IMR-90 (cell line): ENCODE results near the gene BCL2L11. TPM values are rescaled to one million over a fixed set of nuclear protein-coding genes. Genes with fewer than 3 reads are reported as not detected.

Source experiments
- ATAC-seq: fragments of 200-7000 bp; cut with Tn5 transposase; 2 replicates; pipeline ENCODE4 v1.9.1; 2020; ENCODE audit warnings: low read depth, mild to moderate bottlenecking, moderate library complexity
- BruUV-seq: library from RNA; stranded (reverse); fragments of 400-500 nt; replicated peaks from 2 replicates; lab custom pipeline; 2021; lab: Mats Ljungman, UMichigan
- CTCF ChIA-PET: fragments of 300-600 bp; formaldehyde crosslinking; extraction: SDS; loops from one replicate; lab custom pipeline; 2021; ENCODE audit warnings: antibody characterized with exemption; lab: Yijun Ruan, JAX
- POLR2A ChIA-PET: fragments of 300-600 bp; sonication (Branson Sonifier 250); formaldehyde crosslinking; loops from one replicate; lab custom pipeline; 2022; ENCODE audit warnings: antibody characterized with exemption; ENCODE audit not compliant: unreplicated experiment; lab: Charles Lee
- DNase-seq: peaks from one replicate; pipeline ENCODE4 v3.0.0; 2013
- H2AFZ ChIP-seq: replicated peaks from 2 replicates; pipeline ENCODE3; 2013; ENCODE audit warnings: low read length, mild to moderate bottlenecking; ENCODE audit not compliant: poor library complexity
- H2AK5ac ChIP-seq: 2 replicates; pipeline ENCODE4 v1.6.1; 2013; ENCODE audit warnings: low read depth, low read length, inconsistent platforms
- H2AK9ac ChIP-seq: replicated peaks from 2 replicates; pipeline ENCODE3; 2013; ENCODE audit warnings: mild to moderate bottlenecking, low read depth, low read length, moderate library complexity; ENCODE audit not compliant: poor library complexity
- H2BK120ac ChIP-seq: 2 replicates; pipeline ENCODE4 v1.6.1; 2013; ENCODE audit warnings: low read depth, low read length, inconsistent platforms
- H2BK15ac ChIP-seq: 3 replicates; pipeline ENCODE4 v1.6.1; 2013; ENCODE audit warnings: low read depth, low read length, inconsistent platforms
- H2BK20ac ChIP-seq: 2 replicates; pipeline ENCODE4 v1.6.1; 2013; ENCODE audit warnings: low read depth, mild to moderate bottlenecking, inconsistent platforms, low read length, moderate library complexity
- H2BK5ac ChIP-seq: 2 replicates; pipeline ENCODE4 v1.6.1; 2013; ENCODE audit warnings: mild to moderate bottlenecking, low read depth, low read length, inconsistent platforms; ENCODE audit not compliant: poor library complexity, severe bottlenecking
- H3K14ac ChIP-seq: replicated peaks from 2 replicates; pipeline ENCODE4 v1.6.1; 2013; ENCODE audit warnings: low read depth, low read length, inconsistent platforms
- H3K18ac ChIP-seq: 2 replicates; pipeline ENCODE4 v1.6.1; 2013; ENCODE audit warnings: low read depth, low read length, control low read depth
- H3K23ac ChIP-seq: 2 replicates; pipeline ENCODE4 v1.6.1; 2013; ENCODE audit warnings: low read depth, low read length, inconsistent platforms
- H3K27ac ChIP-seq: 2 replicates; pipeline ENCODE4 v1.5.1; 2013; ENCODE audit warnings: mild to moderate bottlenecking, control low read depth, low read length; ENCODE audit not compliant: insufficient read depth
- H3K27me3 ChIP-seq: 2 replicates; pipeline ENCODE4 v1.6.1; 2013; ENCODE audit warnings: low read length; ENCODE audit not compliant: control insufficient read depth, insufficient read depth
- H3K36me3 ChIP-seq: 2 replicates; pipeline ENCODE4 v1.6.1; 2013; ENCODE audit warnings: low read length, mixed read lengths; ENCODE audit not compliant: control insufficient read depth, insufficient read depth
- H3K4ac ChIP-seq: 2 replicates; pipeline ENCODE4 v1.6.1; 2013; ENCODE audit warnings: low read depth, low read length, inconsistent platforms
- H3K4me1 ChIP-seq: 2 replicates; pipeline ENCODE4 v1.6.1; 2013; ENCODE audit warnings: low read length, mixed read lengths; ENCODE audit not compliant: control insufficient read depth, insufficient read depth
- H3K4me2 ChIP-seq: 2 replicates; pipeline ENCODE4 v1.6.1; 2013; ENCODE audit warnings: low read depth, mild to moderate bottlenecking, control low read depth, low read length, moderate library complexity
- H3K4me3 ChIP-seq: 2 replicates; pipeline ENCODE4 v1.5.1; 2013; ENCODE audit warnings: low read depth, mild to moderate bottlenecking, control low read depth, low read length, moderate library complexity; ENCODE audit not compliant: insufficient read depth
- H3K56ac ChIP-seq: 2 replicates; pipeline ENCODE4 v1.6.1; 2013; ENCODE audit warnings: low read length, inconsistent platforms; ENCODE audit not compliant: insufficient read depth; ENCODE audit errors: extremely low read depth
- H3K79me1 ChIP-seq, 2 experiments: 2 replicates each; pipeline ENCODE4 v1.6.1; 2013; ENCODE audit warnings: low read length in 2 of 2, inconsistent platforms in 1 of 2, low read depth in 1 of 2
- H3K9ac ChIP-seq: 2 replicates; pipeline ENCODE4 v1.6.1; 2013; ENCODE audit warnings: low read depth, low read length, control low read depth
- H3K9me1 ChIP-seq: 2 replicates; pipeline ENCODE4 v1.6.1; 2013; ENCODE audit warnings: low read length, inconsistent platforms; ENCODE audit not compliant: insufficient read depth
- H3K9me3 ChIP-seq: 2 replicates; pipeline ENCODE4 v1.6.1; 2013; ENCODE audit warnings: low read length; ENCODE audit not compliant: control insufficient read depth, insufficient read depth
- H4K20me1 ChIP-seq: 2 replicates; pipeline ENCODE4 v1.6.1; 2013; ENCODE audit warnings: low read length, inconsistent platforms; ENCODE audit not compliant: insufficient read depth
- H4K5ac ChIP-seq: 2 replicates; pipeline ENCODE4 v1.6.1; 2013; ENCODE audit warnings: mild to moderate bottlenecking, low read depth, low read length, control low read depth
- H4K8ac ChIP-seq, 2 experiments: 2 replicates each; pipeline ENCODE4 v1.6.1; 2013; ENCODE audit warnings: low read depth in 2 of 2, low read length in 2 of 2, control low read depth in 1 of 2, inconsistent platforms in 1 of 2
- H4K91ac ChIP-seq: 2 replicates; pipeline ENCODE4 v1.6.1; 2013; ENCODE audit warnings: low read depth, low read length, inconsistent platforms; ENCODE audit not compliant: insufficient read depth
- BHLHE40 ChIP-seq: fragments of 150-350 bp; IDR thresholded peaks from 2 replicates; pipeline ENCODE4 v1.6.1; 2016; ENCODE audit warnings: mild to moderate bottlenecking, low read depth, low read length
- CEBPB ChIP-seq: IDR thresholded peaks from 2 replicates; pipeline ENCODE4 v1.6.1; 2012; ENCODE audit warnings: low read depth, low read length, improper control_type of control experiment
- CHD1 ChIP-seq: IDR thresholded peaks from 2 replicates; pipeline ENCODE4 v1.6.1; 2012; ENCODE audit warnings: low read depth, low read length, improper control_type of control experiment
- FOS ChIP-seq: fragments of 150-350 bp; IDR thresholded peaks from 2 replicates; pipeline ENCODE4 v1.6.1; 2016; ENCODE audit warnings: low read depth, low read length
- MAFK ChIP-seq: IDR thresholded peaks from 2 replicates; pipeline ENCODE4 v1.6.1; 2012; ENCODE audit warnings: low read depth, low read length, improper control_type of control experiment
- MAZ ChIP-seq: IDR thresholded peaks from 2 replicates; pipeline ENCODE4 v1.6.1; 2012; ENCODE audit warnings: low read depth, mild to moderate bottlenecking, low read length, improper control_type of control experiment, moderate library complexity, borderline replicate concordance
- NFE2L2 ChIP-seq: fragments of 150-350 bp; IDR thresholded peaks from 2 replicates; pipeline ENCODE4 v1.6.1; 2016; ENCODE audit warnings: low read depth, mild to moderate bottlenecking, low read length
- POLR2A ChIP-seq: IDR thresholded peaks from 2 replicates; pipeline ENCODE4 v1.6.1; 2012; ENCODE audit warnings: mild to moderate bottlenecking, low read depth, low read length
- RAD21 ChIP-seq: IDR thresholded peaks from 2 replicates; pipeline ENCODE4 v1.6.1; 2012; ENCODE audit warnings: low read length, improper control_type of control experiment
- RFX5 ChIP-seq: IDR thresholded peaks from 2 replicates; pipeline ENCODE4 v1.8.0; 2012; ENCODE audit warnings: low read depth, mild to moderate bottlenecking, low read length, moderate library complexity
- SMC3 ChIP-seq: fragments of 150-350 bp; IDR thresholded peaks from 2 replicates; pipeline ENCODE4 v1.6.1; 2016; ENCODE audit warnings: low read depth, mild to moderate bottlenecking, antibody characterized with exemption, low read length, moderate library complexity
- WGBS, 2 experiments: methylation state at CpG; one replicate each; pipeline versions ENCODE4 v1.1.5 to v1.1.7; 2013; ENCODE audit warnings: missing lambda C conversion rate in 2 of 2; ENCODE audit not compliant: insufficient read length in 1 of 2; ENCODE audit errors: extremely low coverage in 2 of 2; 5-methylcytosine and 5-hydroxymethylcytosine counted together
- dilution Hi-C: fragments of 300-500 bp; cut with HindIII; formaldehyde crosslinking; loops from one replicate; pipeline ENCODE4 v1.14.3; 2018; ENCODE audit warnings: low sequenced_read_pairs; ENCODE audit not compliant: unreplicated experiment
- in situ Hi-C: fragments of 300-500 bp; cut with MboI; formaldehyde crosslinking; loops from 3 replicates; pipeline ENCODE4 v1.14.3; 2019; ENCODE audit warnings: low sequenced_read_pairs, inconsistent platforms, mixed read lengths
- intact Hi-C: fragments of 100-400 bp; cut with micrococcal nuclease; formaldehyde crosslinking; loops from 2 replicates; pipeline ENCODE4 v1.10.0; 2022
- polyA plus RNA-seq, 3 experiments: library from polyadenylated mRNA; depleted of rRNA; stranded (reverse); fragments of >200 nt; gene quantifications; 2 replicates each; pipeline ENCODE4 v1.2.3, GENCODE V29; 2012; ENCODE audit warnings: low replicate concordance in 1 of 3
- total RNA-seq: library from RNA; depleted of rRNA; stranded (reverse); fragments of >200 nt; gene quantifications from 2 replicates; pipeline ENCODE4 v1.2.3, GENCODE V29; 2012
- TF ChIP-seq, protein P1 (sequence below): conservative IDR thresholded peaks from 2 replicates; pipeline ENCODE4 v1.5.1; 2012; ENCODE audit warnings: mild to moderate bottlenecking, low read depth, low read length, improper control_type of control experiment
- TF ChIP-seq, protein P2 (sequence below): fragments of 150-350 bp; IDR thresholded peaks from 2 replicates; pipeline ENCODE4 v1.6.1; 2017; ENCODE audit warnings: mild to moderate bottlenecking, antibody characterized with exemption, low read length, low read depth
- TF ChIP-seq, protein P3 (sequence below): fragments of 150-350 bp; IDR thresholded peaks from 2 replicates; pipeline ENCODE4 v1.6.1; 2016; ENCODE audit warnings: low read depth, mild to moderate bottlenecking, low read length, moderate library complexity, borderline replicate concordance

Gene BCL2L11
- total and polyA plus RNA-seq, 2 of the 4 experiments (the other 2 are of a cell fraction): 1.1 to 1.7 TPM

DNA sequence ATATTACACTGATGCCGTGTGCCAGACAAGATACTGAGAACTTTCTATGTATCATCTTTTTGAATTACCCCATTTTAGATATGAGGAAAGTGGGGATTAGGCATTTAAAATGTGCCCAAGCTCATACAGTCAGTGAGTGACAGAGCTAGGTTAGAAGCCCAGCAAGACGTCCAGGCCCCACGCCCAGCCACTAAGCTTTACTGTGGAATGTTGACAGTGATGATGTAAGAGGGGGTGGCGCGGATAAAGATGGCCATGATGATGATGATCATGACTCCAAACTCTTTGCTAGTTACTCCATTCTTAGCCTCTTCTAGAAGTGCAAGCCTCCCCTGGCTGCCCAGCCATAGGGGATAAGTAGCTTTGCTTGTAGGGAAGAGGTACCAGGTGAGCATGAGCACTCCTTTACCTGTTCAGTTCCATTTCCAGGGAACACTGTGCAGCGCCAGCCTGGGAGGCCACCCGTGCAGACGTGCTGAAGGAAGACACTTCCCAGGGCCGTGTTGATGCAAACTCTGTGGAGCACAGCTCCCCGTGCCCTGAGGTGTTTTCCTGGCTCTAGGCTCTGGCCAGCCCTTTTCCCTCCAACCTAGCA is 65.5 kb downstream of the BCL2L11 start:
- Histone ChIP-seq H4K8ac (no peak overlapping the region), H3K9ac (no peak overlapping the region), H2BK15ac (no peak overlapping the region), H3K79me1 (no peaks in the 10 kb centered on the region), H3K27me3 (peaks cover 26% of the 10 kb centered on the region), H2AK5ac (no peak overlapping the region), H3K4ac (no peak overlapping the region), H3K23ac (no peak overlapping the region), H3K14ac (no peak overlapping the region), H2AFZ (no peak overlapping the region), H4K5ac (no peak overlapping the region), H3K9me1 (no peaks in the 10 kb centered on the region), H2BK20ac (no peak overlapping the region), H3K18ac (no peak overlapping the region), H3K4me2 (no peak overlapping the region), H3K4me3 (no peak overlapping the region), H3K36me3 (no peaks in the 10 kb centered on the region), H2AK9ac (no peak overlapping the region), H2BK120ac (no peak overlapping the region), H2BK5ac (no peak overlapping the region), H3K9me3 (no peaks in the 10 kb centered on the region), H3K4me1 (no peaks in the 10 kb centered on the region), H3K27ac (no peak overlapping the region), H4K20me1 (no peaks in the 10 kb centered on the region), H3K56ac (no peak overlapping the region), H4K91ac (no peak overlapping the region)
- ChIA-PET POLR2A (no interaction called here), CTCF (no interaction called here)
- ATAC-seq (no peak), DNase-seq (no peak)
- no TSS peak for BruUV-seq
- dilution Hi-C loops: no loop called here
- intact Hi-C loops: no loop called here
- in situ Hi-C loops: no loop called here
- 92% methylated on average over 5 of the region's 10 CpGs; no CpG with 5 or more reads in 1 of the 2 experiments for WGBS, 2 experiments
- TF ChIP-seq NFE2L2 (no peak), MAZ (no peak), CEBPB (no peak), POLR2A (no peak), MAFK (no peak), SMC3 (no peak), RAD21 (no peak), RFX5 (no peak), FOS (no peak), BHLHE40 (no peak), CHD1 (no peak)
- TF ChIP-seq, protein P1, sequence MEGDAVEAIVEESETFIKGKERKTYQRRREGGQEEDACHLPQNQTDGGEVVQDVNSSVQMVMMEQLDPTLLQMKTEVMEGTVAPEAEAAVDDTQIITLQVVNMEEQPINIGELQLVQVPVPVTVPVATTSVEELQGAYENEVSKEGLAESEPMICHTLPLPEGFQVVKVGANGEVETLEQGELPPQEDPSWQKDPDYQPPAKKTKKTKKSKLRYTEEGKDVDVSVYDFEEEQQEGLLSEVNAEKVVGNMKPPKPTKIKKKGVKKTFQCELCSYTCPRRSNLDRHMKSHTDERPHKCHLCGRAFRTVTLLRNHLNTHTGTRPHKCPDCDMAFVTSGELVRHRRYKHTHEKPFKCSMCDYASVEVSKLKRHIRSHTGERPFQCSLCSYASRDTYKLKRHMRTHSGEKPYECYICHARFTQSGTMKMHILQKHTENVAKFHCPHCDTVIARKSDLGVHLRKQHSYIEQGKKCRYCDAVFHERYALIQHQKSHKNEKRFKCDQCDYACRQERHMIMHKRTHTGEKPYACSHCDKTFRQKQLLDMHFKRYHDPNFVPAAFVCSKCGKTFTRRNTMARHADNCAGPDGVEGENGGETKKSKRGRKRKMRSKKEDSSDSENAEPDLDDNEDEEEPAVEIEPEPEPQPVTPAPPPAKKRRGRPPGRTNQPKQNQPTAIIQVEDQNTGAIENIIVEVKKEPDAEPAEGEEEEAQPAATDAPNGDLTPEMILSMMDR: no peak
- TF ChIP-seq, protein P2, sequence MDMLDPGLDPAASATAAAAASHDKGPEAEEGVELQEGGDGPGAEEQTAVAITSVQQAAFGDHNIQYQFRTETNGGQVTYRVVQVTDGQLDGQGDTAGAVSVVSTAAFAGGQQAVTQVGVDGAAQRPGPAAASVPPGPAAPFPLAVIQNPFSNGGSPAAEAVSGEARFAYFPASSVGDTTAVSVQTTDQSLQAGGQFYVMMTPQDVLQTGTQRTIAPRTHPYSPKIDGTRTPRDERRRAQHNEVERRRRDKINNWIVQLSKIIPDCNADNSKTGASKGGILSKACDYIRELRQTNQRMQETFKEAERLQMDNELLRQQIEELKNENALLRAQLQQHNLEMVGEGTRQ: no peak
- TF ChIP-seq, protein P3, sequence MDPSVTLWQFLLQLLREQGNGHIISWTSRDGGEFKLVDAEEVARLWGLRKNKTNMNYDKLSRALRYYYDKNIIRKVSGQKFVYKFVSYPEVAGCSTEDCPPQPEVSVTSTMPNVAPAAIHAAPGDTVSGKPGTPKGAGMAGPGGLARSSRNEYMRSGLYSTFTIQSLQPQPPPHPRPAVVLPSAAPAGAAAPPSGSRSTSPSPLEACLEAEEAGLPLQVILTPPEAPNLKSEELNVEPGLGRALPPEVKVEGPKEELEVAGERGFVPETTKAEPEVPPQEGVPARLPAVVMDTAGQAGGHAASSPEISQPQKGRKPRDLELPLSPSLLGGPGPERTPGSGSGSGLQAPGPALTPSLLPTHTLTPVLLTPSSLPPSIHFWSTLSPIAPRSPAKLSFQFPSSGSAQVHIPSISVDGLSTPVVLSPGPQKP: no peak
